GM18870 (cell line): ENCODE data around the gene LSP1.

Experiments used
- ATAC-seq: cut with Tn5 transposase; IDR thresholded peaks from one replicate; pipeline ENCODE4 v1.9.1; 2021; ENCODE audit warnings: moderate library complexity; ENCODE audit not compliant: unreplicated experiment

LSP1 gene

DNA sequence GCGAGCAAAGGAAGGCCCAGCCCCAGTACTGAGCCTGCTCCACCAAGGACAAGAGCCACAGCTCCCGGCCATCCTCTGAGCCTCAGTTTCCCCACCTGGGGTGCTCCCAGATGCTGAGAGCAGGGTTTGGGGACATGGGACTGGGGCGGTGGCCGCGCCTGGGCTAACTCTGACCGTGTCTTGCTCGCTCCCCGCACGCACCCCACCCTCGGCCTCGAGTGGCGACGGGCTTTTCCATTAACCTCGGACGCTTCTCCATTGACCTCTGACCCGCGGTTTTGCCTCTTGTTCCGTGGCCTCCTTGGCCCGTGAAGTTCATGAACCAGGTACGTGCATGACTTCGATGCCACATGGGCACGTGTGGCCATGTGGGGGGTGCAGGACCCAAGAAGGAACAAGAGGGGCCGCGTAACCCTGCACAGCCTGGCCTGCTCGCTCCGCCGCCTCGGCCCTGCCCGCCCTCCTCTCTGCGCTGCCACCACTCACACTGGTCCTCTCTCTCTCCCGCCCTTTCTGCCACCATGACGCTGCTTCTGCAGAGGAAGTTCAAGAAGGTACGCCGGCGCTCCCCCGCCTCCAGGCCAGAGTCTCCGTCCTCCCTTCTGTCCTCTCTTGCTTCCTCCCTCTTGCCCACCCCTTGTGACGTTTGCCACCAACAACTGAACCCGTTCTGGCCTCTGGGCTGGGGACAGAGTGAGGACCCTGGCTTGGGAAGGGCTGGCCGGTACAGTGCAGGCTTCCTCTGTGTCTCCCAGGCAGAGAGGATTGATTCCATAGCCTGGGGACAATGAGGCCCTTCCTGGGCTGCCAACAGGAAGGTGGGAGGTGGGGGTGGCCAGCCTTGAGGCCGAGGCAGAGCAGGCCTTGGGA is 73.5 kb downstream of the LSP1 start:
- ATAC-seq, result no peak

DNA sequence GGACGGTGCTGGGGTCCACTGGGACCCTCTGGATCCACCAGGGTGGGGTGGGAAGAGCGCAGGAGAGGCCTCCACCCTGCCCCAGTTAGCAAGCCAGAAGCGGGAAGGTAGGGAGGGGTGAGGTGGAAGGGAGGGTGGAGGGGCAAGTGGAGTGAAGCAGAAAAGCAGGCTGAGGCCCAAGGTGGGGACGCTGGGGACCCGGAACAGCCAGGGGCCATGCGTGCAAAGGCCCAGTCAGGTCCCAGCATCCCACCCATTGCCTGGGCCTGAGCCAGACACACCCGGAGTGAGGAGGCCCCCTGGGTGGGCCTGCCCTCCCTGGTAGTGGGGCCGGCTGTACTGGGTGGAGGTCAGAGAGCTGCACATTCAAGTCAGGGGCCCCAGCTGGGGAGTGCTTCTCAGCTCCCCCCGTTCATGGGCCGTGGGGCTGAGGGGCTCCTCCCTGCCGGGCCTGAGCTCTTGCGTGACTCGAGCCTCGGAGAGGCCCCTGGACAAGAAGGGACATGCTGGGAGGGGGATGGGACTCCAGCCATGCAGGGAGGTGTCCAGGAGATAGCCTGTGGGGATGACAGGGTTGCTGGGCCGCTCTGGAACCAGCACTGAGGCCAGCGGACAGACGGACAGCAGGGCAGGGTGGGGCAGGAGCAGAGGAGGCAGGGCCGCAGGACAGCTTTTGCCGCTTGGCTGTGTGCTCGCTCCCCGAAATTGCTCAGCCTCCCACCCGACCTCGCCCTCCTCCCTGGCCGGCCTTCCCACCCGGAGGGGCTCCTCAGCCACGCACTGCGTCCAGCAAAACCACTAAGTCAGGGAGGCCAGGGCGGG is 74.4 kb downstream of the LSP1 start:
- no peak for ATAC-seq

DNA sequence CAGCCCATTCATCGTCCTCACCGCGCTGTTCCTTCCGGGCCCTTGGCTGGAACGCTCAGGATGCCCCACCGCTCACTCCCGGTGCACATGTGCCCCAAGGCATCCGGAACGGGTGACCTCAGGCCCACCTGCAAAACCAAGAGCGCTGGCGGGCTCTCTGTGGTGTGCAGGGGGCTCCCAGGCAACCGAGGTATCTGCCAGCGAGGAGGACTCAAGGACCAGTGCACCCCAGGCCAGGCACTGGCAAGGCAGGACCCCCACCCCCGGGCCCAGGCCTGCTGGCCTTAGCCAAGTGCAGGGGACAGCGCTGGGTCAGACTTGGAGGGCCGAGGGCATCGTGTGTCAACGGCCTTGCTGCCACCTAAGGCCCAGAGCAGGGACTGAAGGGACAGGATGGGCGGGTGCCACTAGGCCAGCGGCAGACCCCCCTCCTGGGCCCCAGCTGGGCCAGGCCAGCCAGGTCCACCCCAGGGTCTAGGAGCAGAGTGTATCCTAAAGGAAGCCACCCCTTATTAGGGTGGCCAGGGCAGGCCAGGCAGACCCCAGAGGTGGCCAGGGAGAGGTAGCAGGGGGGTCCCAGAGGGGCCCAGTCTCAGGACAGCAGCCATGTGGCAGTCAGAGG is 75.1 kb downstream of the LSP1 start:
- no peak for ATAC-seq

DNA sequence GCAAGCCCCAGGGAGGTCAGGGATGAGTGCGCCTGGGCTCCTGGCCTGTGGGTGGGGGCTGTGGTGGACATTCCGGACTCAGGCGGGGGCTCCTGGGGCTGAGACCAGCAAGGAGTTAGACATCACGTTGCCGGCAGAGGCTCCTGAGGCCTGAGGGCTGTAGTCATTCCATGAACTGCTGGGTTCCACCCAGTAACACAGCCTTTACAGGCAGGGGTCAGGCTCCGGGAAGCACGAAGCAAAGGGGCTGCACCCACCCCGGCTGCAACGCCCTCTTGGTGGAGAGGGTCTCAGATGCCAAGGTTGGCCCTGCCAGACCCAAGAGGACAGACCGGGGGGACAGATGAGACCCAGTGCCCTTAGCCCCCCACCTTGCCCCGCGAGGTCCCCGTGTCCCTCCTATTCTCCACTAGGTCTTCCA is 75.6 kb downstream of the LSP1 start:
- ATAC-seq, result no peak

DNA sequence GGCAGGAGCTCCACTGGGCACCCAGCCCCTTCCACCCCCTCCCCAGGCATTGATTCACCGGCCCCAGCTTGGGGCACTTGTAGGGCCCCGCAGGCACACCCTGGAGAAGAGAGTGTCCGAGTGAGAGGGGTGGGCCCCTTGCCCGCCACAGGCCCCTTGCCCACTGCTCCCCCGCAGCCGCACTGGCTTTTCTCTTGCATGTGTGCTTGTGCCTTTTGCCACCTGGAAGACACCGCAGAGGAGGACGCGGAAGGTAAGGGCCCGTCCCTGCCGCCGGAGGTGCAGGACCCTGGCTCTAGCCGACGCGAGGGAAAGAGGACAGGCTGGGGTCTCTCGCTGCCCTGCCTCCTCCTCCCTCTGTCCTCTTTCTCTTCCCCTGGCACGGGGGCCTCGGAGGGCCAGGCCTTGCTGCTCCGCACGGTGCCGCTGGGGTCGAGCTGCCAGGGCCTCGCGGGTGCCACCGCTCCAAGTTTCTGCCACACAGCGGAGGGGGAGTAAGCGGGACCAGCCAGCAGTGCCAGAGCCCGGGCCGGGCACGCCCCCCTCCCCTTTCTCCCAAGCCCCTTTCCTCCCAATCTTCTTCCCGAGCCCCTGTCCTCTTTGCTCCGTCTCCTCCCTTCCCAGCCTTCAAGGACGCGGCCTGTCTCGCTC is 76.1 kb downstream of the LSP1 start:
- no peak for ATAC-seq

DNA sequence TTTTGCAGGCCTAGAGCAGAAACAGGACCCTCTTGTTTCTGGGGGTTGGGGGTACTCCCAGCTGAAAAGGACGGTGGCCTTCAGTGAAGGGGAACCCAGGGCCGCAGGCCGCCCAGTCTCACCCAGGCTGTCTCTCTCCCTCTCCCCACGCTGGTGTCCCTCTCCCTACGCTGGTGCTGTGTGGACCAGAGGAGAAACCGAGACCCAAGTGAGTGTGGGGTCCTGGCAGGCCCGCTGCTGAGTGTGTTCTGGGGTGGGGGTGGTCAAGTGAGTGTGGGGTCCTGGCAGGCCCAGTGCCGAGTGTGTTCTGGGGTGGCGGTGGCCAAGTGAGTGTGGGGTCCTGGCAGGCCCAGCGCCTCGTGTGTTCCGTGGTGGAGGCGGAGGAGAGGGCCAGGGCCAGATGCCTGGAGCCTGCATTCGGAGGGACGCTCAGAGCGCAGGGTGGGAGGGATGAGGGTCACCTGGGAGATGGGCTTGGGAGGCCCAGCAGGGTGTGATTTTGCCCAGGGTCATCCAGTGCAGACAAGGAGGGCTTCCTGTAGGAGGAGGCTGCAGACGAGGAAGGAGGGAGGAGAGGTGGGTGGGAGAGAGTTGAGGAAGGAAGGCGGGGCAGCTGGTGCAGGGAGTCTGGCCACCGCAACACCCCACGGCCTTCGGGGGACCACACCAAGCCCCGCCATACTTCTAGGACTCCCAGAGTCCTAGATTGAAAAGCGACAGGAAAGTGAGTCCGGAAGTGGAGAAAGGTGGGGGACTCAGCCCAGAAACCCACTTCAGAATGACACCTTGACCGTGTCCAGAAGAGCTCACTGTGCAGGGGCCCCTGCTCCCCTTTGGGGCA is 77.0 kb downstream of the LSP1 start:
- no peak for ATAC-seq

DNA sequence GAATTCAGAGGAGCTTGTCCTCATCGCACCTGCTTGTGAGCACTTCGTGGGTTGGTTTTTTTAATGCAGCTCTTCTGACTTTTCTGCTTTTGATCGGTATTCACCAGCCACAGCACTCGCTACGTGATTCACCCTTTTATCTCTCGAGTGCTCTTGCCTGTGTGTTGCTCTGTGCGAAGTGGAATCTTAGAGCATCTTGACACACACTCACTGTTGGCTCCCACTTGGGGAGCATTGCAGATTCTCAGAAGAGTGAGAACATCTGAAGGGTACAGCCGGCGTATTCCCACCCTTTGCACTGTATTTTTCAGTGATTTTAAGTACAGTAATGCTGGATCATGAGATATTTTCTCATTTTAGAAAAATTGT is 77.6 kb downstream of the LSP1 start:
- no peak for ATAC-seq

DNA sequence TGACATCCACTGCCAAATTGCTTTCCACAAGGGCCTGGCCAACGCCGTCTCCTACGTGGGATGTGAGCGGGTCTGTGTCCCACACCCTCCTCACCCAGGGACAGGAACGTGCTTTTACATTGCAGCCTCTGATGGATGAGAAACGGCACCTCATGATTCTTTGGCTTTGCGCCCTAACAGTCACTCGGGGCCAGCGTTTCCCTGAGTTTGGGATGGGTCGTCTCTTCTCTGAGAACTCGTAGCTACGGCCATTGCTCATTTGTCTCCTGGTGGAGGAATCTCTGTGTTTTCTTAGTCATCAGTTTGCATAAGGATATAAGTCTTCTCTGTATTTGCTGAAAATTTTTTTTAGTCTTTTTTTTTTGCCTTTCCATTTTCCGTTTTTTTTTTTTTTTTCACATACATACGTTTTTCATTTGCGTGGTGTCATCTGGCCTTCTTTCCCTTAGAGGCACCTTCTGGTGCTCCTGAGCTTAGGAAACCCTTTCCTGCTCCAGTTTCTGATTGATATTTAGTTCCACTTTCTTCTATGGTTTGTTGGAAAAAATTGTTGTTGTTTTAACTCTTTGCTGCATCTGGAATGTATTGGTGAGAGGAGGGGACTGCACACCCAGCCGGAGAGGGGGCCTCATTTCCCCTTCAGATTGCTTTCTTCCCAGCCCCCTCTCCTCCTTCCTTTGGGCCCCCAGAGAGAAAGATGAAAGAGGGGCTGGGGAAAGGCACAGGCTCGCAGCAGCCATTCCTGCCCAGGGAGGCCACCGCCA is 78.6 kb downstream of the LSP1 start:
- no peak for ATAC-seq

DNA sequence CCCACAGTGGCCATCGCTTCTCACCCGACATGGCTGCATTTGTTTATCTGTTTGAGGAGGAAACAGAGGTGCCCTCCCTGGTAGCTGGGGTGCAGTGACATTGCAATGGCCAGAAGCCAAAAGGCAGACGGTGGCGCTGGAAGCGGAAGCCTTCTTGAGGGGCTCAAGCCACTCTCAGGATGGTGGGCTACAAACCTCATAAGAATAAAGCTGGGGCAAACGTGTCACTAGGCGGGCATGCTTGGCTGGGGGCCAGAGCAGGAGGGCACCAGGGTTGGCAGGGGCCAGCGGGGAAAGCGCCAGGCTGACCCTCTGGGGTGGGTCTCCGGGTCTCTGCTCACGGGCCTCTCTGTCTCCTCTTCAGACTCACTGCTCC is 79.2 kb downstream of the LSP1 start:
- no peak for ATAC-seq

DNA sequence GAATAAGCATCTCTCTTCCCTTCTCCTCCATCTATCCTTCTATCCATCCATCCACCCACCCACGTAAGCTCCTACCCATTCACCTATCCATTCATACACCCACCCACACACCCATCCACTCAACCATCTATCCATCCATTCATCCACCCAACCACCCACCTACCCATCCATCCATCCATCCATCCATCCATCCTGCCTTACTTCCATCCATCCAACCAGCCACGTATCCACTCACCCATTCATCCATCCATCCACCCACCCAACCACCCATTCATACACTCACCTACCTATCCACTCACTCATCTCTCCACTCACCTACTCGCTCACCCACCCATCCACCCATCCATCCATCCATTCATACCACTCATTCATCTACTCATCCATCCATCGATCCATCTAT is 79.8 kb downstream of the LSP1 start:
- ATAC-seq, result no peak

DNA sequence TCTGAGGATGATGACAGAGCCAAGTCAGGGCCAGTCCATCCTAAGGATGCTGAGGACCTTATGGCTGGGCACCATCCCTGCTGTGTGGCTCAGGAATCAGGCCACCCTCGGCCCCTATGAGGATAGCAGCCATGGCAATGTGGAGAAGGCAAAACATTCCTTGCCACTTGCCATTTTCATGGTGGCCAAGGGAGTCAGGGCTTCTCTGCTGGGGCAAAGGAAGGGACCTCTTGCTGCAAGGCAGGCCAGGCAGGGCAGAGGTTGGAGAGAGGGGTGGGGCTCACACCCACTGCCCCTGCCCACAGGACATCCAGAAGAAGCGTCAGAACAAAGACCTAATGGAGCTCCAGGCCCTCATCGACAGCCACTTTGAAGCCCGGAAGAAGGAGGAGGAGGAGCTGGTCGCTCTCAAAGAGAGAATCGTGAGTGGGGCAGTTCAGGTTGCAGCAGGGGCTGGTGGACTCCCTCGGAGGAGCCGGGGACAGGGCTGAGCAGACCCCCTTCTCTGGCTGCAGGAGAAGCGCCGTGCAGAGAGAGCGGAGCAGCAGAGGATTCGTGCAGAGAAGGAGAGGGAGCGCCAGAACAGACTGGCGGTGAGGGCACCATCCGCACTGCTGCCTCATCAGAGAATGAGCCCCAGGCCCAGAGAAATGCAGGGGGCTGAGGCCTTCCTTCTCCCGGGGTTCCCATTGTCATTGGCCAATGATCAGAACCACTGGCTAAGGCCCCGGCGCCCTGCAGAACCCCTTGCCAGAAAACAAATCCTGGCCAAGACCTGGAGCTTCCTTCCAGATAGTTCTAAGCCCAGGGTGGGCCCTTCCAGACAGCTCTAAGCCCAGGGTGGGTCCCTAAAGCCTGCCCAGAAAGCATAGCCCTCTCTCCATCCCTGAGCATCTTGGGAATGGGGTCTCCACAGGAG is 80.8 kb downstream of the LSP1 start:
- ATAC-seq, result no peak

DNA sequence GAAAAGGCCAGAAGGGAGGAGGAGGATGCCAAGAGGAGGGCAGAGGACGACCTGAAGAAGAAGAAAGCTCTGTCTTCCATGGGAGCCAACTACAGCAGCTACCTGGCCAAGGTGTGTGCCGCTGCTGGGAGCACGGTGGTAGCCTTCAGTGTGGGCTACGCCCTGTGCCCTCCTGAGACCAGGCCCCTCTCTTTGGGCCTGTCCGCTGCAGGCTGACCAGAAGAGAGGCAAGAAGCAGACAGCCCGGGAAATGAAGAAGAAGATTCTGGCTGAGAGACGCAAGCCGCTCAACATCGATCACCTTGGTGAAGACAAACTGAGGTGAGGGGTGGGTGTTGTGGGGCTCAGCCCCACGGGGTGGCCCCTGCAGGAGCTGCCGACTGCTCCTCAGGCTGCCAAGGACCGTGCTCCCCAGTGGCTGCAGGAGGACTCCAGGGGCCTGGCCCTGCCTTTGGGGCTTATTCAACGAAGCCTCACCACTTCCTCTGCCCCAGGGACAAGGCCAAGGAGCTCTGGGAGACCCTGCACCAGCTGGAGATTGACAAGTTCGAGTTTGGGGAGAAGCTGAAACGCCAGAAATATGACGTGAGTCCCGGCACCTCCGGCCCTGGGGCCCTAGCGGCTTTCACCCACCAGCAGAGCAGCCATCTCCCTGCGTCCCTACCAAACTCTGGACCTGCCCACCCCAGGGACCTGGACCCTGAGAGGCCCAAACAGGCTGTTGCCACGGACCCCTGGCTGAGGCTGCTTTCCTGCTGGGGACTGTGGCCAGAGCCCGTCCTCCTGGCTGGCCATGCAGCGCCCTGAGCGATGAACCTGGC is 81.7 kb downstream of the LSP1 start:
- no peak for ATAC-seq

DNA sequence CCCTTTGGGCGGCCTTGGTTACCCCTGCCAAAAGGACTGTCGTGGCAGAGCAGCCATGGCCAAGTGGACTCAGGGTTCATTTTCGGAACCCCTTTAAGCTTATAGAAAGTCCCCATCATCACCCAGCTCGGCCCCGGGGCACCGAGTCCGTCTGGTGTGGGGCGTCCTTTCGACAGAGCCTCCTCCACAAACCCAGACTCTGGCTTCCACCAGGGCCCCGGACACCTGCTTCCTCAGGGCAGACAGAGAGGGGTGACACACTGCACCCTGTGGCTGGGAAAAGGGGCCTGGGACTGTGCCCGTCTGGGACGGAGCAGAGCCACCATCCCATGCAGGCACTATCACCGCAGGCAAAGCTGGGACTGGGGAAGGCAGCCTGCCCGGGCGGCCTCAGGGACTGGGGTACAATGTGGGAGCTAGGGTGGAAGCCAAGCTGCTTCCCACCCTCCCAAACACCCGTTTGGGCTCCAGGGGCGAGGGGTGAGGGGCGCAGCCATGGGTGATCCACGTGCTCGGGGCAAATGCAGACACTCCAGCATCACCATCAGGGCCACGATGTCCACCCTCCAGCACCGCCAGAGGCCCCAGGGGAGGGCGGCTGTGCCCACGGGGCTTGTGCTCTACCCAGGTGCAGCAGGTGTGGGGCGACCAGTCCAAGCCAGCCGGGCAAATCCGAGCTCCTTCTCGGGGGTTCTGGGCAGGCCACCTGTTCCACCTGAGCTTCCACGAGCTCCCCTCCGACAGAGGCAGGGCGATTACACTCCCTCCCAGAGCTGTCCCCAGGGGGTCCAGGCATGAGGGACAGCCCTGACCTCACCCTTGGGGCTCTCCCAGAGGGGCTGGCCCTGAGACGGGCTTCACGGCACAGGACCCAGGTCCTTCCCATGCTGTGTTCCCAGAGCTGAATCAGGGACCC is 82.5 kb downstream of the LSP1 start:
- ATAC-seq, result no peak

DNA sequence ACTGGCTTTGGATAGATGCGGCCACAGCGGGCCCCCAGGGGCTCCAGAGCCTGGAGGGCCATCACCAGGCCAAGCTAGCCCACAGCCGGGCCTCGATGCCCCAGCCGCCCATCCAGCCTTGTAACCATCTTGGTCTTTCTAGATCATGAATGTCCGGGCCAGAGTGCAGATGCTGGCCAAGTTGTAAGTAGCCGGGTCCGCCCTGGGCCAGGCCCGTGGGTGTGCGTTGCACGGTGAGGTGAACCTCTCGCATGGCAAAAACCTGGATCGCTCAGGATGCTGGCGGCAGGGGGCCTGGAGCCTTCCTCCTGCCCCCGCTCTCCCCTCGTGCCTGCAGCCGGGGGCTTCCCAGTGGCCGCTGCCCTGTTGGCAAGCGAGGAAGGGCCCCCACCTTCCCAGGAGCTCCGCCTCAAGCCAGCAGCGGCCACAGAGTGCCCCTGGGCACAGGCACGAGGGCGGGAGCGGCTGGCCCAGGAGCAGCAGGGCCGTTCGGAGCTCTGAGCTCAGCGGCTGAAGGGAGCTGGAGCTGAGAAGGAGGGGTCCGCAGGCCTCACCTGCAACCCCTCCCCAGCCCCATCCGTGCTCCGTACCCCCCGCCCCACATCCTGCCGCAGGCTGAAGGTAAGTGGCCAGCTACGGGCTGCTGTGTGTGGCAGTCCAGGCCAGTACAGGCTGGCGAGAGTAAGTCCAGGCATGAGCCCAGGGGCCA is 83.3 kb downstream of the LSP1 start:
- no peak for ATAC-seq

DNA sequence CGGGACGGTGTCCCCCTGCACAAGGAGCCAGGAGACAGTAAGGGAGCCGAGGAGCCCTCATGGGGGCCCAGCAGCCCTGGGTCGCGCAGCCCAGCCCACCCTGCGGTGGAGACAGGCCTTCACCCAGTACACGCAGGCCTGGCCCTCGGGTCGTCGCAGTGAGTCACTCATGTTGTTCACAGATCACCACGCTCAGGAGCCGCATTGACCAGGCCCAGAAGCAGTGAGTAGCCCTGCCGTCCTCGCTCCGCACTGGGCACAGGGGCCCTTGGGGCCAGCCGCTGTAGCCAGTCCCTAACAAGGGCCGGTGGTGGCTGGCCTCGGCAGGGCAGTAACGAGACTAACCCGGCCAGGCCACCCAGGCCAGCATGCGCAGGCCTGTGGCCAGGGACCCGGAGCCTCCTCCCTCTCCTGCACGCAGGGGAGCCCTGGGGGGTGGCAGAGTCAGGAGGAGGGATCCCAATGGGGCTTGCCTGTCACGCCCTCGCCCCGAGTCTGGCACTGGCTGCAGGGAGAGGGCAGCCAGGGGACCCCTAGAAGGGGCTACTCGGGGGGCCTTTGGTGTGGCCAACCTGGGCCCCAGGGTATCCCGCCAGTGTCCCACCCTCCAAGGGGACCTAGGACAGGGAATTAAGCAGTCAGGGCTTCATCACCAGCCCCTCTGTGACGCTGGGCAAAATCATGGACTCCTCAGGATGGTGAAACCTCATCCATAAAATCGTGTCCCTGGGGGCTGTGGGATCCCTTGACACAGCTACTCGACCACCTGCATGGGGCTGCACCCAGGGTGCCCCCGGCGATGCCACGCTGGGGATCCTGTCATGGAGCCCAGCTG is 84.1 kb downstream of the LSP1 start:
- ATAC-seq, result no peak
